NB4 (cell line): ENCODE measurements around the gene RNU6-1.

Experiments used
- CTCF ChIP-seq: IDR thresholded peaks from one replicate; pipeline ENCODE4 v1.5.1; 2012; ENCODE audit warnings: low read depth, low read length
- POLR2A ChIP-seq: IDR thresholded peaks from 2 replicates; pipeline ENCODE4 v1.6.1; 2011; ENCODE audit warnings: mild to moderate bottlenecking; ENCODE audit not compliant: insufficient read length; ENCODE audit errors: extremely low read depth

DNA sequence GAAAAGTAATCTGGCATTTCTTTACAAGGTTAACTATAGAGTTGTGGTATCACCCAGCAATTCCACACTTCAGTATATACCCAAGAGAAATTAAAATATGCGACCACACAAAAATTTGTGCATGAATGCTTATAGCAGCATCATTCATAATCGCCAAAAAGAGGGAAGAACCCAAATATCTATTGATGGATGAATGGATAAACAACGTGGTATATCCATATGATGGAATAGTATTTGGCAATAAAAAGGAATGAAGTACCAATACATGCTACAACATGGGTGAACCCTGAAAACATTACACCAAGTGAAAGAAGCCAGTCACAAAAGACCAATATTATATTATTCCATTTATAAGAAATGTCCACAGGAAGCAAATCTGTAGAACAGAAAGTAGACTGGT is 23.2 kb downstream of the RNU6-1 start:
- no peak for TF ChIP-seq CTCF
- TF ChIP-seq POLR2A = no peak
